ENCODE results near the gene ANKRD11.
"Not testable (repeated sequence)": the region's sequence is repeated elsewhere in the genome, so short reads cannot be mapped to it uniquely, and the experiment has no call there.

Gene ANKRD11

DNA sequence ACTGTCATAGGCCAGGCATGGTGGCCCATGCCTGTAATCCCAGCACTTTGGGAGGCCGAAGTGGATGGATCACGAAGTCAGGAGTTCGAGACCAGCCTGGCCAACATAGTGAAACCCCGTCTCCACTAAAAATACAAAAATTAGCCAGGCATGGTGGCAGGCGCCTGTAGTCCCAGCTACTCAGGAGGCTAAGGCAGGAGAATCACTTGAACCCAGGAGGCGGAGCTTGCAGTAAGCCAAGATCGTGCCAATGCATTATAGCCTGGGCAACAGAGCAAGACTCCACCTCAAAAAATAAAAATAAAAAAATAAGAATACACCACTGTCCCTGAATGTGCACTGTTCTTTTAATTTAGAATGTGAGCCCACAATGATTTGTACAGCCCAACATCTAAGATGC is 61.8 kb downstream of the ANKRD11 start:
- DNase-seq (ENCODE audit: low spot score), result not testable (repeated sequence)

DNA sequence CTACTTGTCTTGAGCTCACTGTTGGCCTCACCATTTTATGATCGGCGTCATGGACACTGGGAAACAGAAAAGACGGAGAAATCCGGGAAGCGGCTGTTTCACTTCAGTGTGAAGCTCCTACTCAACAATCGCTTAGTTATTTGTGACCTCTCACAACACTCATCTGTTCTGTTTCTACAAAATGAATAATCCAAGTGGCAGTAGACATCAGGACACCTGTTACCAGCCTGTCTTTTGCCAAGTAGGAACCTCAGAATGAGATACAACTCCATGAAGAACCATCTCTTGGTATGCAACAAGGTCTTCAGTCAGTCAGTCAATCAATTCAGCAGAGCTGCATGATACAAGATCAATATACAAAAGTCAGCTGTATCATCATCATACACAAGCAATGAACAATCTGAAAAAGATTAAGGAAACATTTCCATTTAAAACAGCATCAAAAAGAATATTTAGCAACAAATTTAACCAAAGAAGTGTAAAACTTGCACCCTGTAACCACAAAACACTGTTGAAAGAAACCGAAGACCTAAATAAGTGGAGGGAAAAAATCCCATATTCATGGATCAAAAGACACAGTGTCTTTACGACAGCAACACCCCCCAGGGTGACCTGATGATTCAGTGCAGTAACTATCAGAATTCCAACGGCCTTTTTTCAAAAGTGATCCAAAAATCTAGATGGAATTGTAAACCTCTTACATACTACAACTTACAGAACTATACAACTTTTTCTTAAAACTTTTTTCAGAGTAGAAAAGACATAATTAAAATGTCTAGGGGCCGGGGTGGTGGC is 63.4 kb downstream of the ANKRD11 start:
- DNase-seq (ENCODE audit: low spot score), result peak; percentile 35

DNA sequence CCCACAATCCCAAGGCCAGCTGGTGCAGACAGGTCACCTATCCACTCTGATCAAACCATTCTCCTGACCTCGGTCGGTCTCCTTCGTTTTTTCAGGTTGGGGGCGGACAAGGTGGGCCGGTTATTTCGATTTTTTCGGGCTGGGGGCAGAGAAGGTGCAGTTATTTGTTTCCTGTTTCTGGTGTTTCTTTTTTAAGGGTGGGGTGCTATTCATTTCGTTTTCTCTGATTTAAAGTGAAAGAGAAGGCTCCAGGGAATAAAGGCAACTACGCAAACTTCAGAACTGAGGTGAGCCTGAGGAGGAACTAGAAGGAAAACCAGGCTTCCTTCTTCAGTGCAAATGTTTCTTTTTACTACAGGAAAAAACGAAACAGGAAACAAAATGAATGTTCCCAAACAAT is 64.8 kb downstream of the ANKRD11 start:
- DNase-seq (ENCODE audit: low spot score), result no peak

DNA sequence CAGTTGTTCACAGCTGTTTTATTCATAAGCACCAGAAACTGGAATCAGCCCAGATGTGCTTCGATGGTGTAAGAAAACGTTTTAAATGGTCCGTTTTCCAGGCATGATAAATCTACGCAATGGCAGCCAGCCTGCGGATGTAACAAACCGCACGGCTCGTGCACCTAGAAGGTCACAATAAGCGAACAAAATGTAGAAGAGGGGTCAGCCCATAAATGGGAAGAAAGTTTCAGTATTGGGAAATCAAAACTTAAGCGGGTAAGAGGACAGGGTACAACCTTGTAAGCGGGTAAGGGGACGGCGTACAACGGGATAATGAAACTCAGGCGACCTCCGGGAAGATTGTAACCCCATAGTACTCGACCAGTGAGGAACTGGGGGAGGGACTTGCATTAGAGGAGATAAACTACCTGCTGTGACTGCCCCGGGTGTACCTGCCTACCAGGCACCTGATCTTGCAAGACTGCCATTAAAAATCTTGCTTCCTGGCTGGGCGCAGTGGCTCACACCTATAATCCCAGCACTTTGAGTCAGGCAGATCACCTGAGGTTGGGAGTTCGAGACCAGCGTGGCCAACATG is 66.6 kb downstream of the ANKRD11 start:
- no peak for DNase-seq (ENCODE audit: low spot score)

DNA sequence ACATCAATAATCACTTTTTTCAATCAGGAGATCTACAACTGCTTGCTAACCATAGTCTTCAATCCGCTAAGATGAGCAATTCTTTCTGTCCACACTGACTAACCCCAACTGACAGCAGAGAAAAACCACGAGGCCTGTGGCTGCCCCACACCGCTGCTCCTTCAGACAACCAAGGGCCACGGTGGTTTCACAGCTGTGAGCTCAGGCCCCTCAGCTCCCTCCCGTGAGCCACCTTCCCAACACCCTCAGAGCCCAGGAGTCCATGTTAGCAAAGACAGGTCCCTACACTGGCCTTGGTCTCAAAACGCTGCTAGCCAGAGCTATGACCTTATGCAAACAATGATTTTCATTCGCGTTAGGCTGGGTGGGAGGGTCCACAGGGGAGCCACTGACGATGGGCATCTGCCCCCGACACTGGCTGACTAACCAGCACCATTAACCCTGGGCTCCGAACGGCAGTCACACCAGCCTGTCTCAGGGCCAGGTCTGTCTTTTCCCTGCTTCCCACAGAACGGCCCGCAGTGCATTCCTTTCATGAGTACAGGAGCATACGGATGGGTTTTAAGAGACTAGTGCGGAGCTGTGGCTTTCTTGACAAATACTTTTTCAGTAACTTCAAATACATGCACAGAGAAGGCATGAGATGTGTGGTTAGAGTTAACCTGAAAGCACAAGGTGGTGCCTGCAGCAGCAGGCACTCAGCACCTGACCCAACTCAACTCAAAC is 67.3 kb downstream of the ANKRD11 start:
- DNase-seq (ENCODE audit: low spot score), result peak; percentile 47

DNA sequence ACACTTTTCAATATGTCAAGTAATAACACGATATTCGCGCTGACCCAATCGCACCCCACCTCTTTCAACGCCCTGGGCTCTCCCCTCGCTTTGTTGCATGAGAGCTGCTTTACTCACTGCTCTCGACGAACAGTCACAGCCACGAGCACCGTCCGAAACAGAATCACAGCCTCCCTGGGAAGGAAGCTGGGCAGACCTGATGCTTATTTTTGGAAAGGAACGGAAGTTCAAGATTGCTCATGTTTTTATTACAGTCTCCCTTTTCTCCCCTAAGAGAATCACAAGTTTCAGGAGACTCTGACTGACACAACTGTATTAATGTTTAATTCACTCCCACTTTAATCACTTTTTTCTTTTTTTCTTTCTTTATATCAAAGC is 67.8 kb downstream of the ANKRD11 start:
- DNase-seq (ENCODE audit: low spot score), result no peak

DNA sequence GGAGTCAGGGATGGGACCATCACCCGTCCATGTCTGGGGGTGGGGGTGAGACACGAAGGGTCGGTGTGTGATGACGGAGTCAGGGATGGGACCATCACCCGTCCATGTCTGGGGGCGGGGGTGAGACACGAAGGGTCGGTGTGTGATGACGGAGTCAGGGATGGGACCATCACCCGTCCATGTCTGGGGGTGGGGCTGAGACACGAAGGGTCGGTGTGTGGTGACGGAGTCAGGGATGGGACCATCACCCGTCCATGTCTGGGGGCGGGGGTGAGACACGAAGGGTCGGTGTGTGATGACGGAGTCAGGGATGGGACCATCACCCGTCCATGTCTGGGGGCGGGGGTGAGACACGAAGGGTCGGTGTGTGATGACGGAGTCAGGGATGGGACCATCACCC is 69.1 kb downstream of the ANKRD11 start:
- not testable (repeated sequence) for DNase-seq (ENCODE audit: low spot score)

DNA sequence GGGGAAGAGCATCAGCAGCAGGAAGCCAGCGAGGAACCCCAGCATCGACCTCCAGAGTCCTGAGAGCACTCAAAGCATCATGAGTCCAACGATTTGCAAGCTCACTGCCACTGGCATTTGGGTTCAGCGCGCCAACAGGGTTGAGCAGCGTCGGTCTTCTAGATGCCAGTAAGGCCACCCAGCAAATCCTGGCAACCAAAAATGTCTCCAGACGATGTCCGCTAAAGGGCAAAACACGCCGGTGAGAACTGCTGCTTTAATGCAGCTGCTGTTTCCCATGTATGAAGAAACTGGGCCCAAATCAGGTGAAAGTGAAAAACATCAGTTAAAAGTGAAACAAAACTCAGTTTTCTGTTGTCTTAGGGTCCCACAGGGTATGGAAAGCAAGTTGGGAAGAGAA is 70.2 kb downstream of the ANKRD11 start:
- no peak for DNase-seq (ENCODE audit: low spot score)

DNA sequence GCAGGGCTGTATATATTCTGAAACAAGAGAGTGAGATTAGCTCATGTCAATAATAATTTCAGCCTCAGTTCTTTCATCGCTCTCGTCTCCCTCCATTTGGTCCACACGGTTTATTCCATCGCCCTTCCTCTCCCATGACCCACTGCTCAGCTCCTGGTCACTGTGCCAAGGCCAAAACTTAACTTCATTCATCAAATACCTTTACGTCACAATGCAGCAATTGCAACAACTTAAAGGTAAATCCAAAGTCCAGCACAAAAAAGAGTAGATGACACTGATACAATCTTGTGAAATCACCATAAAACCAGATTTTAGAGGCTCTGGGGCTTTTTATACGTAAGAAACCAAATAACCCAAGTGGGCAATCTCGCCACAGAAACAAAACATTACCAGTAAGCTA is 72.0 kb downstream of the ANKRD11 start:
- no peak for DNase-seq (ENCODE audit: low spot score)

DNA sequence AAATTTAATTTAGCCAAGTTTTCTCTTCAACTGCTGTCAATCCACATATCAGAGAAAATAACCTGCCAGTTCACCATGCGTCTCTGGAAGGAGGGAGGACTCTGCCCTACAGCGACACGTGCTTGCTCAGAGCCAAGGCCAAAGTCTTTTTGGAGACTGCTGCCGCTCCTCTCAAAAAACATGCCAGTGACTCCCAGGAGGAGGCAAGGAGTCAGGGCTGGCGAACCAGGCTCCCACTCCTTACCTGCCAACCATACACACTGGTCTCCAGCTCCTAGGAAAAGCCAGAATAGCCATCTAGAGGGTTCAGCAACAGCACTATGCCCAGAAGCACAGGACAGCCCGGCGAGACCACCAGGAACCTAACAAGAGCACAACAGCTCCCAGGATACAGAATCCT is 73.0 kb downstream of the ANKRD11 start:
- DNase-seq (ENCODE audit: low spot score), result no peak

DNA sequence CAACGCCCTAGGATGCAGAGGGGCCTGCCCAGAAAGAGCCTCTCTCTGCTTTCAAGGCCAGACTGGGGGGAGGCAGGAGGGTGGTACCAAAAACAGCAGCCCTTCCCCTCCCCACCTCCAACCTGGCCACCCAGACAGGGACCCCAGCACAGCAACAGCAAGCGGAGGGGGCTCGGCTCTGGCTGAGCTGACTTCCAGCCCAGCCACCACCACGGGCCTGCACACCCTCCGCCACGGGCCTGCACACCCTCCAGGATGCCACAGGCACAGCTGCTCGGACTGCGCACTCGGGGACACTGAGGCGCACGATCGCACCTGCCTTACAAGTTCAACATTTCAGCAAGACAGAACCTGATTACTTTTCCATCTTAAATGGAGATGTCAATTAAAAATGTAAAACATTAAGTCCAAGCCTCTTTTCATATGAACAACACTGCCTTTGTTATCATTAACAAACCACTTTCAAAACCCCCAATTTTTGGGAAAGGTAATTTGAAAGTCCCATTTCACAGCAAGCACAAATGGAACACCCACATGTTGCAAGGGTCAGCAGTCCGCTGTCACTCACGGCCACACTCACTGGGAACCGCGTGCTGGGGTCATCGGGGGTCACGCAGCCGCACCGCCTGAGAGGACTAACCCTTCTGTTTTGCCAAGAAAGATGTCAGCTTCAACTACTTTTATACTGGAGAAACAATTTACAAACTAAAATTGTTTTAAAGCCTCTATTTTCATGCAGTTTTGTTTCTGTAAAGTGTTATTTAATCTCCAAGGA is 76.4 kb downstream of the ANKRD11 start:
- no peak for DNase-seq (ENCODE audit: low spot score)

DNA sequence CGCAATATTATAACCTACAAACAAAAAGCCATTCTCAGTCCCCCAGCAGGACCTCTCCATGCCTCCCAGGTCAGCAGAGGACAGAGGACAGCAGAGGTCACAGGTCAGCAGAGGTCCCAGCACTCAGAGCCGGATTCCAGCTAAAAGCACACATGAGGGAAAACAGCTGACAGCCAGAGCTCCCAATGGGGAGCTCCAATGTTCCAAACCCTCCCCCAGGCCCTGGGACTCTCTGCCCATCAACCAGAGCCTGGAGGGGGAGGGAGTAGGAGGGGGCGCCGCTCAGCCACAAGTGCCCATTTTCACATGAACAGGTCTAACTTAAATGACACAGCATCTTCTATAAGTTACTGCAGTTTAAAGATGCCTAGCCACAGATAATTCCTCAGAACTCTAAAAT is 77.5 kb downstream of the ANKRD11 start:
- DNase-seq (ENCODE audit: low spot score), result no peak

DNA sequence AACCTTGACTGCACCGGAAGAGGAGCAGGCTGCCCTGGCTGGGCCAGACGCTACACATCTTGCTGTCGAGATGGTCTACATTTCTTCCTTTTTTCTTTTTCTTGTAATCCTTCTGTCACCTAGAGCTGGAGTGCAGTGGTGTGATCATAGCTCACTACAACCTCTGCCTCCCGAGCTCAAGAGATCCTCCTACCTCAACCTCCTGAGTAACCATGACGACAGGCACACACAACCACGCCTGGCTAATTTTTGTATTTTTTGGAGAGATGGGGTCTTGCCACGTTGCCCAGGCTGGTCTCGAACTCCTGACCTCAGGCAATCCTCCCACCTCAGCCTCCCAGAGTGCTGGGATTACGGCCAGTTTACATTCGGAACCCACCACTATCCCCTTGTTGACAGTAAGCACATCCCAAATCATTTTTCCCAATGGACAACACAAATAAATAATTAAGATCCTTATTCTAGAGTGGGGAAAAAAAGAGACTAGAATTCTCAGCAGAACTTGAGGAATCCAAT is 79.0 kb downstream of the ANKRD11 start:
- DNase-seq (ENCODE audit: low spot score), result no peak

DNA sequence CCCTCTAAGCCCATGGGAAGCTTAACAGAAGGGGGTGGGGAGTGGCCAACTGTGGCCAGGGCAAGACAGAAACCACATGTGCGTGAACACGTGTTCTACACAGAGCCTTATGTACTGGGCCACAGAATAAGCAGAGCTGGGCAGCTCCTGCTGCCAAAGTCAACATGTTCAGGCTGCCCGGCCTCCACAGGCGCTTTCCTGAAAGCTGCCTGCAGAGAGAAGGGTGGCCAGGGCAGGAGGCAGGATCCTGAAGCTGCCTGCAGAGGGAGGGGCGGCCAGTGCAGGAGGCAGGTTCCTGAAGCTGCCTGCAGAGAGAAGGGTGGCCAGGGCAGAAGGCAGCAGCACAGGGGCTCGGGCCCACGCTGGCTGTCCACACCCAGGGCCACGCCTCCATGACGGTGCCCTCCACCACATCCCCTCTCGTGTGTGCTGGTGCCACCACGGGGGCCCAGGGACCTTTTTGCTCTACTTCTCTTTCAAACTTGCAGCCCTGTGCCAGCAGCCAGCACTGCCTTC is 79.5 kb downstream of the ANKRD11 start:
- DNase-seq (ENCODE audit: low spot score), result peak; percentile 67

DNA sequence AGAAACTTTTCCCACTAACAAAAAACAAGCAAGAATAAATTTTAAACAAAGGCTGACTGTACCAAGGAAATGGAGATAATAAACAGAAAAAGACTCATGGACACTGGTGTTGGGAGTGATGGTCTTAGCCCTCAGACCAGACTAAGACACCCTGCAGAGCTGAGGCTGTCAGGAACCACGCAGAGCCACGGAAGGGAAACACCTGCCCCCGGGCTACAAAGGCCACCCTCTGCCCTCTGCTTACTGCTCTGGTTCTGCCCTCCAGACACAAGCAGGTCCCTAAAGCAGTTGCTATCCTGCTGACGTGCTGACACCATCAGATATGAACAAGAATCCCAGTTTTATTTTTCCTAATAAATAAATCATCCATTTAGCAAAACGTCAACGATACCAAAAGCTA is 80.0 kb downstream of the ANKRD11 start:
- DNase-seq (ENCODE audit: low spot score), result no peak

DNA sequence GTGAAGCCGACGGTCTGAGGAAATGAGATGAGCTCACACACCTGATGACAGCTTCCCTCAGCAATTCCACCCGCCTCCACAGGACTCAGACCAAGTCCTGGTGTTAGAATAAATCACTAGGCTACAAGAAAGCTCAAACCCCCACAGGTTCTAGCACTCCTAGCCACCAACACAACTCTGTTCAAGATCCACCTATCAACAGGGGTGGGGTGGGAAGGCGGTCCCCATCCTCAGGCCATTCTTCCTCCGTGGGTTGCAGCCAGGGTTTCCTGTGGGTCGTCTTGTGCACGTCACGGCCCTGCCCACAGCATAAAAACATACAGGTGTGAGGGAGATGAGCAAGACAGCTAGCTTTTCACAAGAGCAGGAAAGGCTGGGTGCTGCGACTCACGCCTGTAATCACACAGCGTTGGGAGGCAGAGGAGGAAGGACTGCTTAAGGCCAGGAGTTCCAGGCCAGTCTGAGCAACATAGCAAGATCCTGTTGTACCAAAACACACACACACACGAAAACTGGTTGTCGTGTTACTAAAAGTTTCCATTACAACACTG is 81.1 kb downstream of the ANKRD11 start:
- no peak for DNase-seq (ENCODE audit: low spot score)

DNA sequence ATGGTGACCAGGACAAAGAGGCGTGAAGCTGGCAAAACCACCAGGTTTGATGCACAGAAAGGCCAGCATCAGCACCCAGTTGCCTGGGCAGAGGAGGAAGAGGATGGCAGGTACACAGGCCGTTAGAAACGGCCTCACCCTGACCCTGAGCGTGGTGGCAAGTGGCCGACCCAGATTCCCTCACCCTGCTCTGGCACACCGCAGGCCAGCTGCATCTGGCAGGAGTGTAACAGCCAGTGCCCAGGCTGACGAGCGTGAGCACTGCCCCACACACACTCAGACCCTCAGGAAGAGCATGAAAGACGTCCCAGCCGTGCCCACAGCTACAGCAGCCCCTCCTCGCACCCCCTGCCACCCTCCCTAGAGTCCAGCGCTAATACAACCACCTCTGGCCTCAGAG is 82.0 kb downstream of the ANKRD11 start:
- DNase-seq (ENCODE audit: low spot score), result no peak

DNA sequence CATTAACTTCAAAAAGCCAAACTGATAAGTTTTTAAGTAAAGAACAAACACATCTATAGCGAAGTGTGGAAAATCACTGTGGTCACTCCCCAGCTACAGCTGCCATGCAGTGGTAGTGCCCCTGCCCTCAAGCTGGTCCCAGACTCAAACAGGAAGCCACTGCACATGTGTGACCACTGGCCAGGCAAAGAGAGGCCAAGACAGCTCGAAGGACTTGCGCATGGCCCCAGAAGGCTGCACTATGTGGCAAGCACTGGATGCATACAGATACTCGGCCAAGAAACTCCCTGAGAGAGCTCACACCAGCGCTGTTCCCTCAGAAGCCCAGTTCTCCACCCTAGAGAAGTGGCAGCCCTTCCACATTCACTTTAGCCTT is 82.4 kb downstream of the ANKRD11 start:
- DNase-seq (ENCODE audit: low spot score), result no peak

DNA sequence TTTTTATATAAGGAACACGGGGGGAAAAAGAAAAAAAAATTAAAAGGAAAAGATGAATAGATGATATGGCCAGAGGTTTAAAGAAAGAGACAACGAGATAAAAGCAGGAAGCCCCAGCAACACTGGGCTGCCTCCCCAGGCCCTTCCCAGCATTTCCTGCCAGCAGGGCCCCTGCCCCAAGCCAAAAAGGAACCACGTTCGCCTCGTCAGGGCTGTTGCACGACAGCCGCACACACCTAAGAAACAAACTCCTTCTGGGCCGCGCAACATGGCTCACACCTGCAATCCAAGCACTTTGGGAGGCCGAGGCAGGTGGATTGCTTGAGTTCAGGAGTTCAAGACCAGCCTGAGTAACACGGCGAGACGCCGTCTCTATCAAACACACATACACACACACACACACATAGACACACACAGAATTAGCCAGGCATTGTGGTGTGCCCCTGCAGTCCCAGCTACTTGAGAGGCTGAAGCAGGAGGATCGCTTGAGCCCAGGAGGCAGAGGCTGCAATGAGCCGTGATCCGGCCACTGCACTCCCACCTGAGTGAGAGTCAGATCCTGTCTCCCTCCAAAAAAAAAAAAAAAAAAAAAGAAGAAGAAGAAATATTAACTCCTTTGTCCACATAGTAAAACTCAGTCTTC is 83.0 kb downstream of the ANKRD11 start:
- DNase-seq (ENCODE audit: low spot score), result no peak

DNA sequence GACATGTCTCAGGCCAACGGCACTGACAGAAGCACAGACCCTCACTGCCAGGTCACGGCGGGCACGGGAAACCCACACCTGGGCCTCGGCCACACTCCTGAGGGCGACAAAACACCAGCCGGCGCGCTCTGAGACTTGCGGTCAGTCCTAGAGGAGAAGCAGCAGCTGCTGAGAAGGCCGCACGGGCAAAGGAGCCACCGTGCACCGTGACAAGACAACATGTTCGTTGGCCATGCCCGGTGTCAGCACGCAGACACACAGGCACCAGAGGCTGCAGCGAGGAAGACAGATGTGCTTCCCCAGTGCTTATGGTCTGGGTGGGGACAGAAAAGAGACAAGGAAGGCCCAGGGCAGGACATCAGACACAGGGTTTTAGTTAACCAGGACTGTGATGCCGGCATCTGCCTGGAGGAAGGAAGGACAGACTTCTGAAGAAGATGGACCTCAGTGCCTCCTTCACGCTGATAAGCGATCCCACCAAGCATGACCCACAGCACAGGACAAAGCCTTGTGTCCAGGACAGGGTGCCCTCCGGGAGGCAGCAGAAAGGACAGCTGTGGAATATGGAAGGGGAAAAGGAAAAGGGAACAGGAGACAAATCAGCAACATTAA is 84.0 kb downstream of the ANKRD11 start:
- DNase-seq (ENCODE audit: low spot score), result peak; percentile 35

DNA sequence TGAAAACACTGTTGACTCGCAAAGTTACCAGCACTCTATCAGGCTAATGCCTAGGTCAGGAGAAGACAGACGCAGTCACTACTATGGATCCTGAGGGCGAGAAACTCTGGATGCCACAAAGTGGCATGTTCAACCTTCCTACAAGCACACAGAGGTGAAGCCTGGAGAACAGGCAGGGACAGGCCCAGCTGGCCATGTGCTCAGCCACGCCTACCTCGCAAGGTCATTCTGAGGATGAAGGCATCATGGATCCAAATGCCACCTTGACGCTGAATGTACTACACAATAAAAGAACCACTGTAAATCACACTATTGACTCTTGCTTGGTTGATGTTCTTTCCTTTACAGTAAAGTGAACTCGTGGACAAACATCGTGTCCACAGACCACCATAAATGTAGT is 85.8 kb downstream of the ANKRD11 start:
- no peak for DNase-seq (ENCODE audit: low spot score)
